Small intestine (tissue), 7 donors: ENCODE results near the gene HOXC5. TPM values are rescaled to one million over a fixed set of nuclear protein-coding genes. Genes with fewer than 3 reads are reported as not detected.

Experiments used
- DNase-seq, 2 donors: peaks; one replicate each; pipeline versions ENCODE4 v3.0.0 to v3.0.0-alpha.2; 2013
- FAIRE-seq: peaks from 2 replicates; lab custom pipeline; 2012; peaks lifted over from hg19 to GRCh38; lab: Jason Lieb, UNC
- H3K27ac ChIP-seq, 3 donors: one replicate each; pipeline ENCODE4 v1.5.1; 2013; ENCODE audit warnings: low read length in 2 of 3, mild to moderate bottlenecking in 2 of 3, control low read depth in 1 of 3, inconsistent platforms in 1 of 3, low read depth in 1 of 3, moderate library complexity in 1 of 3
- H3K27me3 ChIP-seq, 3 donors: one replicate each; pipeline ENCODE4 v1.6.1; 2013; ENCODE audit warnings: low read length in 3 of 3, inconsistent platforms in 1 of 3; ENCODE audit not compliant: control insufficient read depth in 3 of 3, insufficient read depth in 3 of 3
- H3K36me3 ChIP-seq, 3 donors: one replicate each; pipeline ENCODE4 v1.6.1; 2013; ENCODE audit warnings: low read length in 3 of 3, inconsistent platforms in 1 of 3, low read depth in 1 of 3, mild to moderate bottlenecking in 1 of 3, moderate library complexity in 1 of 3; ENCODE audit not compliant: control insufficient read depth in 3 of 3, insufficient read depth in 2 of 3
- H3K4me1 ChIP-seq, 3 donors: one replicate each; pipeline ENCODE4 v1.6.1; 2013; ENCODE audit warnings: low read length in 2 of 3, inconsistent platforms in 1 of 3, low read depth in 1 of 3, mild to moderate bottlenecking in 1 of 3, moderate library complexity in 1 of 3; ENCODE audit not compliant: control insufficient read depth in 3 of 3, insufficient read depth in 2 of 3
- H3K4me3 ChIP-seq, 3 donors: one replicate each; pipeline ENCODE4 v1.5.1; 2013; ENCODE audit warnings: low read length in 3 of 3, control low read depth in 1 of 3, inconsistent platforms in 1 of 3, low read depth in 1 of 3, mild to moderate bottlenecking in 1 of 3, moderate library complexity in 1 of 3
- H3K9me3 ChIP-seq, 2 donors: one replicate each; pipeline ENCODE4 v1.6.1; 2013; ENCODE audit warnings: low read depth in 1 of 2, low read length in 1 of 2; ENCODE audit not compliant: control insufficient read depth in 2 of 2, insufficient read depth in 1 of 2
- WGBS, 3 donors: extraction: QIAGEN DNeasy Blood & Tissue Kit; methylation state at CpG; one replicate each; pipeline ENCODE4 v1.1.7; 2013; 5-methylcytosine and 5-hydroxymethylcytosine counted together
- polyA plus RNA-seq, 4 donors: library from polyadenylated mRNA; stranded (reverse) in 3 of 4; unstranded in 1 of 4; fragments of 200-250 nt in 3 of 4; fragments of 120-200 nt in 1 of 4; gene quantifications; one replicate each; pipeline versions ENCODE4 v1.2.1 to v1.2.3, GENCODE V29; 2013
- donor health status: healthy with polysubstance abuse.
- donor health status: control.
- donor health status: control.
- donor health status: Bipolar disorder and iron deficiency.
- donor health status: healthy.

The HOXC5 gene
- polyA plus RNA-seq, 4 donors: 0.63 to 0.65 TPM; not detected in 2

DNA sequence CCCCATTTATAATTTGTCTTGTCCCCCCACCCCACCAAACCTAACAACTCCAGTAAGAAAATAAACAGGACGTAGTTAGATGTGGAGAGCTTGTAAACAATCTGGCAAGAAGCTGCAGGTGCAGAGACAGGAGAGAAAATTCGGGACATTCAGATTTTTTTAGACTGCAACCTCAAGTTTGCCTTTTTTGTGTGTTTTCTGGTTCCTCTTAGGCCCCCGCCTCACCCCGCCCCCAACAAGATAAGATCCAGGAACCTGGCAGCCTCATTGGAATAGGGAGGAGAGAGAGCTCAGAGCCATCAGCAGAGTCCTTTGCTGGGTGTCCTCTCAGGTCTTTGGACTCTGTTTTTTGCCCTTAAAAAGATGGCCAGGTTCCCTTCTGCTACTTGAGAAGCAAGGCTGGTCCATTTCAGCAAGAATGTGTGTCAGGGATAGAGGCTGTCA, 45.0 kb upstream of the HOXC5 start:
- peaks cover 7 to 99% (median 72%) of the 10 kb centered on the region in 3 donors for H3K27me3 ChIP-seq
- H3K9me3 ChIP-seq: peaks cover 0 to 4% of the 10 kb centered on the region in 2 donors
- no peak overlapping the region for H3K27ac ChIP-seq
- H3K36me3 ChIP-seq: no peaks in the 10 kb centered on the region
- DNase-seq (no peak), FAIRE-seq (no peak)
- WGBS, 3 donors: 1 to 12% (median 6%) methylated on average over 4 of the region's 4 CpGs
- no peak overlapping the region for H3K4me3 ChIP-seq
- H3K4me1 ChIP-seq: peaks cover 3 to 32% (median 5%) of the 10 kb centered on the region in 3 donors

DNA sequence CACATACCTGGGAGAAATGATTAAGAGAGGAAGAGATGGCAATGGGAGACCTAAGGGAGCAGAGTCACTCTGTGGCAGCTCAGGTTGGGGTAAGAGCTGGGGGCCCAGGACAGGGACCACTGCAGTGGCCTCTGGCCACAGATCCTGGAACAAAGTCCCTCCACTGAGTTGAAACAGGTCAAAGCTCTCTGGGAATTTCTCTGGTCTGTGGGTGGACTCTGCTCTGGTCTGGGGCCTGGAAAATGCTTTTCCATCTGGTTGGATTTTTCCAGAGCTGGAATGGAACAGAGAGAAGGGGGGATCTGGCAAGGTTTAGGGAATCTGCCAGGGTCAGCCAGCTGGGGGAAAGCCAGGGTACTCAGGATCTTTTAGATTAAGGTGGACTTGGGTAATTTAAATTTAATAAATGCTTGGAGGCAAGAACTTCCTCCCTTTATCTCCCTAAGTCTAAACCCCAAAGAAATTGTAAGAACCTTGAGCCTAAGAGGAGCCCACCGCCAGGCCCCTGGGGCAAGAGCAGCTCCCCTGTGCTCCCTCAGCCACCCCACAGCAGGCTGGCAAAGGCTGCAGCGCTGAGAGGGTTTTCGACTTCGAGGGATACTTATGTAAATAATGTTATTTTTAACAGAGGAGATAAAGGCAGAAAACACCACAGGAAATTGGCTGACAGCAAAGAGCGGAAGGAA, 44.2 kb upstream of the HOXC5 start:
- Histone ChIP-seq H3K27ac (no peak overlapping the region), H3K9me3 (peaks cover 0 to 4% of the 10 kb centered on the region in 2 donors), H3K27me3 (peaks cover 7 to 99% (median 70%) of the 10 kb centered on the region in 3 donors), H3K4me1 (peaks cover 3 to 32% (median 5%) of the 10 kb centered on the region in 3 donors), H3K4me3 (no peak overlapping the region), H3K36me3 (no peaks in the 10 kb centered on the region)
- FAIRE-seq (no peak), DNase-seq (peak in 1 of 2 donors; percentile 33)
- WGBS, 3 donors: 7 to 10% (median 8%) methylated on average over 5 of the region's 5 CpGs

DNA sequence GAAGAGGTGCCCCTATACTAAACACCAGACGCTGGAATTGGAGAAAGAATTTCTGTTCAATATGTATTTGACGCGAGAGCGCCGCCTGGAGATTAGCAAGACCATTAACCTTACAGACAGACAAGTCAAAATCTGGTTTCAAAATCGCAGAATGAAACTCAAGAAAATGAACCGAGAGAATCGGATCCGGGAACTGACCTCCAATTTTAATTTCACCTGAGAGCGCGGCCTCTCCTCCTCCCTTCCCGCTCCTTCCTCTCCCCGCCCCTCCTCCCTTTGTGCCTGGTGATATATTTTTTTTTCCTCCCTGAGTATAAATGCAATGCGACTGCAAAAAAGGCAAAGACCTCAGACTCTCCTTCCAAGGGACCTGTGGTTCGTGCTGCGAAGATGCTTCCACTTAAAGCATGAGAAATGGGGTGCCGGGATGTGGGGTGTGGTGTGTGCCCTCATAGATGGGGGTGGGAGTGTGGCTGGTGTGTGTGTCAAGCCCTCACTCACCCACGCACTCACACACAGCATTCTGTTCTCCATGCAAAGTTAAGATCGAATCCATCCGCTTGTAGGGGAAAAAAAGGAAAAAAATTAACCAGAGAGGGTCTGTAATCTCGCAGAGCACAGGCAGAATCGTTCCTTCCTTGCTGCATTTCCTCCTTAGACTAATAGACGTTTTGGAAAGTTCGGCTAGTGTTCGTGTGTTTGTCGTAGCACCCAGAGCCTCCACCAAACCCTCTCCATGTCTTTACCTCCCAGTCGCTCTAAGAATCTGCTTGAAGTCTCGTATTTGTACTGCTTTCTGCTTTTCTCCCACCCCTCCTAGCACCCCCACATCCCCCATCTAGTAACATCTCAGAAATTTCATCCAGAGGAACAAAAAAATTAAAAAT, 43.4 kb upstream of the HOXC5 start:
- Histone ChIP-seq H3K27ac (no peak overlapping the region), H3K4me3 (no peak overlapping the region), H3K36me3 (no peaks in the 10 kb centered on the region), H3K9me3 (peaks cover 0 to 4% of the 10 kb centered on the region in 2 donors), H3K27me3 (peaks cover 7 to 99% (median 70%) of the 10 kb centered on the region in 3 donors), H3K4me1 (peaks cover 5 to 38% (median 6%) of the 10 kb centered on the region in 3 donors)
- WGBS, 3 donors: 3 to 5% (median 4%) methylated on average over 28 of the region's 28 CpGs
- FAIRE-seq (no peak), DNase-seq (peak; percentile 56 to 71)

DNA sequence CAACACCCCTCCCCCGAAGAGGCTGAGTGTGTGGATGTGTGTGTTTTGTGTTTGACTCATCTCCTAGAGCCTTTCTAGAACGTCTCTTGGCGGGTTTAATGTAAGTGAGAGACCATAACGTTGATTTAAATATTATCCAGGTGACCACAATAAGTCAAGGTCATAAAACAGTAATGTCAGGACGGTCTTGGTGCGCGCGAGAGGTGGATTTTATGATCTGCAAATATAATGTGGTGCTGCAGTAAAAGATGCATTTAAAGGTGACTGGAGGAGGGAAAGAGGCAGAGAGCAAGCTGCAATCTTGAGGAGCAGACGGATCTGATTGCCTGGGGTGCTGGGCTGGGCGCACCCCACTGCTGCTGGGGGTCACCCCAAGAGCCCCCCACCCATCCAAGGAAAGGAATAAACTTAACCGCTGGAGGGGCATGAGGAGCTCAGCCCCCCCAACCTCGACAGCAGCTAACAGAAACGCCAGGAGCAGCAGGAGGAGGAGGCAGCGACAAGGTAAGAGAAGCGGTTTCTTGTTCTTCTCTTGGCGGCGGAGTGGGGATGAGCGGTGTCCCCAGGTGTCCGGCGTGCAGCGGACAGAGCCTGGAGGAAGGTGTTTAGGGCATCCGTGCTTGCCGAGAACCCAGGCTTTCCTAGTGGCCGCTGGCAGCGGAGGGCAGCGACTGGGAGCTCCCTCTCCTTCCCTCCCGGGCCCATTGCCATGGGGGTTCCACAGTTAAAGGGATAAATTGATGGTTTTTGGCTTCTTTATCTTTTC, 42.4 kb upstream of the HOXC5 start:
- H3K27me3 ChIP-seq: peaks cover 7 to 100% (median 73%) of the 10 kb centered on the region in 3 donors
- no peak overlapping the region for H3K4me3 ChIP-seq
- WGBS, 3 donors: 3 to 7% (median 4%) methylated on average over 27 of the region's 27 CpGs
- no peaks in the 10 kb centered on the region for H3K36me3 ChIP-seq
- peak in 1 of 2 donors; percentile 32 for DNase-seq
- peaks cover 0 to 4% of the 10 kb centered on the region in 2 donors for H3K9me3 ChIP-seq
- H3K4me1 ChIP-seq: peaks cover 4 to 43% (median 8%) of the 10 kb centered on the region in 3 donors
- H3K27ac ChIP-seq: no peak overlapping the region
- no peak for FAIRE-seq

DNA sequence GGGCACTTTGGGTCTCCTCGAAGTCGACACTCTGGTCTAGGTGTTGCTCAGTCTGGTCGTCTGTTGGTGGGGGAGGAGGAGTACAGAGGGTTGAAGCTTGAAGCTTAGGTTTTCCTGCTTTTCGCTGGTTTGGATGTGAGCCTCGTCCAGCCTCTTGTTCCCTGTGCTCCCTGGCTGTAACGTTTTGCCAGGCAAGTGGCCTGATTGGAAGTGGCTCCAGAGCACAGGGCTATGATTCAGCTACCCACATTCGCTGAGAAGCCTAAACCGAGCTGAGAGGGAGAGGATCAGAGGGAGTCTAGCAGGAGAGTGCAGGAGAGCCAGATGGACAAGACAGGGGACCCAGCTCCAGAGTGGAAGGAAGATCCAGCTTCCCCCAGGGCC, 41.8 kb upstream of the HOXC5 start:
- H3K9me3 ChIP-seq: no peaks in the 10 kb centered on the region
- no peak for FAIRE-seq
- 4 to 7% (median 4%) methylated on average over 8 of the region's 8 CpGs for WGBS, 3 donors

DNA sequence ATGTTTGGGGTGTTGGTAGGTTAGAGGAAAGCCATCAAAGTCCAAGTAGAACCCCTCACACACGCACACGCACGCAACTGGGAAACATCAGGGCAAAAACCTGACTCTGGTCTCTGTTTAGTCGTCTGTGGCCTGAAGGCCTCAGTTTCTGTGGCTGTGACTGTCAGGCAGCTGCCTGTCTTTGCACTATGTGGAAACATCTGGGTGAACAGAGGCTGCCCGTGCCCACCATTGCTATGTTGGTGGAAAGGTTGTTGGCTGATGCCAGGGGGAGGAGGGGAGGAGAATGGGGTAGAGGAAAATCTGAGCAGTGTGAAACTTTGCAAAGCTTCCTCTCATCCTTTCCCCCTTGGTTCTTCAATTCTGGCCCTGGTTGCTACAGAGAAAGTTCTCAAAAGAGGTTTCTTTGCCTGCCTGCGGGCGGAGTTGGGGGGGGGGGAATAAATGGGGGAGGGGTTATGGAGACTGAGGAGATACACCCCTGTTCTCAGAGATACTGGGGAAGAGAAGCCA, 40.4 kb upstream of the HOXC5 start:
- peaks cover 0 to 3% of the 10 kb centered on the region in 2 donors for H3K9me3 ChIP-seq
- no peaks in the 10 kb centered on the region for H3K36me3 ChIP-seq
- WGBS, 3 donors: 25 to 40% (median 25%) methylated on average over 7 of the region's 7 CpGs
- H3K27me3 ChIP-seq: peaks cover 7 to 100% (median 72%) of the 10 kb centered on the region in 3 donors
- DNase-seq (no peak), FAIRE-seq (no peak)
- H3K27ac ChIP-seq: no peak overlapping the region
- no peak overlapping the region for H3K4me3 ChIP-seq
- H3K4me1 ChIP-seq: peaks cover 4 to 40% (median 4%) of the 10 kb centered on the region in 3 donors

More for the DNA sequence above, 41.8 kb upstream of the HOXC5 start:
- H3K27ac ChIP-seq: no peak overlapping the region
- peaks cover 7 to 100% (median 71%) of the 10 kb centered on the region in 3 donors for H3K27me3 ChIP-seq
- no peaks in the 10 kb centered on the region for H3K36me3 ChIP-seq
- DNase-seq: no peak
- H3K4me3 ChIP-seq: no peak overlapping the region
- H3K4me1 ChIP-seq: peaks cover 4 to 44% (median 4%) of the 10 kb centered on the region in 3 donors

DNA sequence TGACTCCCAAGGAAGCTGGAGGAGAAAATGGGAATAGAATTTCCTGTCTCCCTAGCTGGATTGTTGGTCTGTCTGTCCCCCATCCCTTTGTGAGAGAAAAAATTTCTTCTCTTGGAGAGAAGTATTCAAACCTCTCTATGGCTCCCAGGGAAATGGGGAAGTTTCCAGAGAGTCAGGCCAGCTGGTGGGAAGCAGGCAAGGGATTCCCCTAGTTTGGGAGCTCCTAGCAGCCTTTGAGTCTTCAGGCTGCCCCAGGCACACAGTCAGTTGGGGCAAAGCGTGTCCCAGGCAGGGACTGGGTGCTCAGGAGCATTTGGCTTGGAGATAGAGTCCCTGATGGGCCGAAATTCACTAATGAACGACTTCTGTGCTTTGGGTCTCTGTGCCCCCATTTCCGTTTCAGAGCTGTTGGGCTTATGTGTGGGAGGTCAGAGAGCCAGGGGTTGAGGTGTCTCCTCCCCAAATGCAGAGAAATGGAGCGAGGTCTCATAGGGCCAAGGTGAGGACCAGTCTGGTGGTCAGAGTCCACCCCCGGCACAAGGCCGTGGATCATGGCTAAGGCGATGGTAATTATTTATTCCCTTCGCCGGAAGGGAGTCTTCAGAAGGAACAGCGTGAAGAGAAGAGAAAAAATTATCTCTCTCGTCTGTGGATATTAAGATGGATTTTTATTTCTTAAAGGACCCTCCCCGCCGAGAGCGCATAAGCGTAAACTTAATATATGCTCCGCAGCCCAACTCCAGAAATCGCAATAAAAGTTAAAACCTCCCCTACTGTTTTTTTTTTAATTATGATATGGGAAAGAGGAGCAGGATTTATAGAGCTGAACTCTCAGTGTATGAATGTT, 39.5 kb upstream of the HOXC5 start:
- H3K36me3 ChIP-seq: no peaks in the 10 kb centered on the region
- no peak overlapping the region for H3K4me3 ChIP-seq
- peaks cover 4 to 34% (median 4%) of the 10 kb centered on the region in 3 donors for H3K4me1 ChIP-seq
- FAIRE-seq (no peak), DNase-seq (no peak)
- no peak overlapping the region for H3K27ac ChIP-seq
- H3K27me3 ChIP-seq: peaks cover 7 to 100% (median 76%) of the 10 kb centered on the region in 3 donors
- H3K9me3 ChIP-seq: peaks cover 0 to 3% of the 10 kb centered on the region in 2 donors
- 22 to 32% (median 27%) methylated on average over 18 of the region's 18 CpGs for WGBS, 3 donors
